Activated CD4-positive, alpha-beta T cell treated with anti-CD3 and anti-CD28 coated beads, Interleukin-2, amount 10 ng/mL, durations not matched to agents 24 days and 14 days (primary cell): ENCODE measurements around the gene ADCK1. TPM values are rescaled to one million over a fixed set of nuclear protein-coding genes. Genes with fewer than 3 reads are reported as not detected.
"Not testable (repeated sequence)": the region's sequence is repeated elsewhere in the genome, so short reads cannot be mapped to it uniquely, and the experiment has no call there.

Experiments
- DNase-seq: peaks from one replicate; pipeline ENCODE4 v3.0.0; 2022
- H3K27ac Mint-ChIP-seq: one replicate; pipeline ENCODE4 v1.8.0; 2022; ENCODE audit warnings: mild to moderate bottlenecking, mixed read lengths
- H3K27me3 Mint-ChIP-seq: one replicate; pipeline ENCODE4 v1.8.0; 2022; ENCODE audit warnings: mixed read lengths
- H3K36me3 Mint-ChIP-seq: one replicate; pipeline ENCODE4 v1.8.0; 2022; ENCODE audit warnings: low read depth, mild to moderate bottlenecking, mixed read lengths
- H3K4me1 Mint-ChIP-seq: one replicate; pipeline ENCODE4 v1.8.0; 2021; ENCODE audit warnings: mixed read lengths
- H3K4me3 Mint-ChIP-seq: one replicate; pipeline ENCODE4 v1.8.0; 2022; ENCODE audit warnings: mild to moderate bottlenecking, moderate library complexity, mixed read lengths
- H3K9me3 Mint-ChIP-seq: one replicate; pipeline ENCODE4 v1.8.0; 2021; ENCODE audit warnings: mixed read lengths
- intact Hi-C: fragments of 100-400 bp; cut with micrococcal nuclease; formaldehyde crosslinking; loops from one replicate; pipeline ENCODE4 v1.15.1; 2023
- total RNA-seq: library from RNA; stranded (reverse); gene quantifications from 2 replicates; pipeline ENCODE4 v1.2.3, GENCODE V29; 2022

Gene ADCK1
- total RNA-seq, 1 donor from 2014 or later: 5.3 TPM

GRCh38 chr14:77936138-77936639 lies 136.3 kb downstream of the ADCK1 start:
- Mint-ChIP-seq H3K27ac (no peak overlapping the region), H3K4me3 (no peak overlapping the region), H3K4me1 (no peaks in the 10 kb centered on the region), H3K36me3 (peaks cover 4% of the 10 kb centered on the region), H3K27me3 (no peaks in the 10 kb centered on the region), H3K9me3 (peaks cover 20% of the 10 kb centered on the region)
- DNase-seq: no peak
- intact Hi-C loops: no loop called here

DNA sequence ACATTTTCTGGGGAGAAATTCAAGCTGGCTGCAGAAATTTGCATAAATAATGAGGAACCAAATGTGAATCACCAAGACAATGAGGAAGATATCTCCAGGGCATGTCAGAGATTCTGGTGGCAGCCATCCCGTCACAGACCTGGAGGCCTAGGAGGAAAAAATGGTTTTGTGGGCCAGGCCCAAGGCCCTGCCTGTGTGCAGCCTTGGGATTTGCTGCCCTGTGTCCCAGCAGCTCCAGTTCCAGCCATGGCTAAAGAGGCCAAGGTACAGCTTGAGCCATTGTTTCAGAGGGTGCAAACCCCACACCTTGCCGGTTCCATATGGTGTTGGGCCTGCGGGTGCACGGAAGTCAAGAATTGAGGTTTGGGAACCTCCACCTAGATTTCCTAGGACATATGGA lies 147.5 kb downstream of the ADCK1 start:
- H3K27me3 Mint-ChIP-seq: peaks cover 2% of the 10 kb centered on the region
- peaks cover 15% of the 10 kb centered on the region for H3K9me3 Mint-ChIP-seq
- no peaks in the 10 kb centered on the region for H3K4me1 Mint-ChIP-seq
- H3K27ac Mint-ChIP-seq: no peak overlapping the region
- H3K4me3 Mint-ChIP-seq: no peak overlapping the region
- no peak for DNase-seq
- H3K36me3 Mint-ChIP-seq: no peaks in the 10 kb centered on the region
- intact Hi-C loops: no loop called here

DNA sequence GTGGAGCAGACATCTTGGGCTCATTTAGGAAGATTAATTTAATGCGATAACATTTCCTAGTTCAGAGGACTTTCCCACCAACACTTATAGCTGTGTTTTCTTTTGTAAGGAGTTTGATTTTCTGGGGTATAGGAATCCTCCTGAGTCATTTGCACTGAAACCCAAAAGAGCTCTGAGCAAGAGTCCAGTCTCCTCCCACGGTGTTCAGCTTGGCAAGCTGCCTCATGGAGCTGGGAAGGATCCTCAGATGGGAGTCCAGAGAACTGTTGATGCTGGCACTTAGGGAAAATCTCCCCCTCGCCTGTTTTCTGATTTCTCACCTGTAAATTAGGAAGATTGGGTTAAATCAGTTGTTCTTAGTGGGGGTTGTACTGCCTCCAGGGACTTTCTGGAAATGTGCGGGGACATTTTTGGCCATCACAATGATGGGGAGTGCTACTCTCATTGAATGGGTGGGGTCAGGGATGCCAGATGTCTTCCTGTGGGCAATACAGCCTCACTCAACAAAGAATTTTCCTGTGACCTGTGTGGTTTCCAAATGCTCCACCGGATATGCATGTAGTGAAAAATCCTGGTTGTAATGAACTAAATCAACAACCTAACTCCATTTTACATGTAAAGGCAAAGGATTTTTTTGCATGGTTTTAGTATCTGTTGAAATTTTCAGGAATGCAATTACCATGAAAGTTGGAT lies 150.6 kb downstream of the ADCK1 start:
- H3K27me3 Mint-ChIP-seq: no peaks in the 10 kb centered on the region
- H3K4me3 Mint-ChIP-seq: no peak overlapping the region
- intact Hi-C loops: no loop called here
- H3K9me3 Mint-ChIP-seq: peaks cover 15% of the 10 kb centered on the region
- H3K4me1 Mint-ChIP-seq: no peaks in the 10 kb centered on the region
- H3K27ac Mint-ChIP-seq: no peak overlapping the region
- H3K36me3 Mint-ChIP-seq: no peaks in the 10 kb centered on the region
- DNase-seq: no peak

- H3K36me3 Mint-ChIP-seq: no peaks in the 10 kb centered on the region
- H3K4me1 Mint-ChIP-seq: peaks cover 2% of the 10 kb centered on the region
- no peak overlapping the region for H3K4me3 Mint-ChIP-seq
- H3K27me3 Mint-ChIP-seq: peaks cover 13% of the 10 kb centered on the region
- H3K27ac Mint-ChIP-seq: no peak overlapping the region
- H3K9me3 Mint-ChIP-seq: peaks cover 7% of the 10 kb centered on the region
- intact Hi-C loops: no loop called here
- no peak for DNase-seq
Observed at GRCh38 chr14:77955816-77956484, 156.0 kb downstream of the ADCK1 start.

- H3K9me3 Mint-ChIP-seq, H3K4me3 Mint-ChIP-seq, H3K36me3 Mint-ChIP-seq, H3K27ac Mint-ChIP-seq, DNase-seq, intact Hi-C loops, H3K4me1 Mint-ChIP-seq: not testable (repeated sequence)
- peaks cover 18% of the 10 kb centered on the region for H3K27me3 Mint-ChIP-seq
Observed at GRCh38 chr14:77959686-77960085, 159.8 kb downstream of the ADCK1 start.

- no peak overlapping the region for H3K27ac Mint-ChIP-seq
Observed at GRCh38 chr14:77961847-77962580, 162.1 kb downstream of the ADCK1 start.

GRCh38 chr14:77962731-77963520 lies 163.0 kb downstream of the ADCK1 start:
- peaks cover 14% of the 10 kb centered on the region for H3K27me3 Mint-ChIP-seq
- H3K4me3 Mint-ChIP-seq: no peak overlapping the region
- intact Hi-C loops: no loop called here
- no peaks in the 10 kb centered on the region for H3K36me3 Mint-ChIP-seq
- peaks cover 3% of the 10 kb centered on the region for H3K9me3 Mint-ChIP-seq
- DNase-seq: no peak
- H3K4me1 Mint-ChIP-seq: peaks cover 3% of the 10 kb centered on the region
- no peak overlapping the region for H3K27ac Mint-ChIP-seq

More at GRCh38 chr14:77961847-77962580, 162.1 kb downstream of the ADCK1 start:
- Mint-ChIP-seq H3K27me3 (peaks cover 18% of the 10 kb centered on the region), H3K4me3 (no peak overlapping the region), H3K36me3 (no peaks in the 10 kb centered on the region), H3K9me3 (peaks cover 7% of the 10 kb centered on the region), H3K4me1 (peaks cover 4% of the 10 kb centered on the region)
- intact Hi-C loops: no loop called here
- no peak for DNase-seq

DNA sequence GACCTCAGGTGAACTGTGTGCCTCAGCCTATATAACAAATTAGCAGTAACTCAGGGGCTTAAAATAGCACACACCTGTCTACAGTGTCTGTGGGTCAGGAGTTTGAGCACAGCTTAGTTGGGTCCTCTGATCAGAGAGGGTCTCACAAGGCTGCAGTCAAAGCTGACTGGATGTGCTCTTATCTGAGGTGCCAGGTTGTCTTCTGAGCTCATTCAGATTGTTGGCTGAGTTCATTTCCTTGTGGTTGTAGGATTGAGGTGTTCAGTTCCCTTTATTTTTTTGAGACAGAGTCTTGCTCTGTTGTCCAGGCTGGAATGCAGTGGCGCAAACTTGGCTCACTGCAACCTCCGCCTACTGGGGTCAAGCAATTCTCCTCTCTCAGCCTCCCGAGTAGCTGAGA lies 164.7 kb downstream of the ADCK1 start:
- Mint-ChIP-seq H3K36me3 (no peaks in the 10 kb centered on the region), H3K27me3 (peaks cover 10% of the 10 kb centered on the region), H3K4me3 (no peak overlapping the region), H3K9me3 (peaks cover 11% of the 10 kb centered on the region), H3K4me1 (peaks cover 3% of the 10 kb centered on the region), H3K27ac (no peak overlapping the region)
- DNase-seq: no peak
- intact Hi-C loops: no loop called here

DNA sequence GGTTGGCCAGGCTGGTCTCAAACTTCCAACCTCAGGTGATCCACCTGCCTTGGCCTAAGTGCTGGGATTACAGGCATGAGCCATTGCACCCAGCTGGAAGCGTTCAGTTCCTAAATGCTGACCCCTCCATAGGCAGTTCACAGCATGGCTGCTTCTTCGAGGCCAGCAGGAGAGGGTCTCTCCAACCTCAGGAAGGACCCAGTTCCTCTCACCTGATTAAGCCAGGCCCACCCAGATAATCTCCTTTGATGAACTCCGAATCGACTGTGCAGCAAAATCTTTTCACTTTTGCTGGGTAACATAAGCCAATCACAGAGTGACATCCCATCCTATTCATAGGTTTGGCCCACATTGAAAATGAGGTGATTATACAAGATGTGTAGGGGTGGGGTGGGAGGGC lies 165.1 kb downstream of the ADCK1 start:
- no peak overlapping the region for H3K4me3 Mint-ChIP-seq
- intact Hi-C loops: loop anchor here (5.0 kb wide), 1 partner anchor 42 kb away; no protein-coding TSS in a partner anchor
- no peak overlapping the region for H3K27ac Mint-ChIP-seq
- H3K4me1 Mint-ChIP-seq: peaks cover 3% of the 10 kb centered on the region
- H3K36me3 Mint-ChIP-seq: no peaks in the 10 kb centered on the region
- H3K9me3 Mint-ChIP-seq: peaks cover 7% of the 10 kb centered on the region
- H3K27me3 Mint-ChIP-seq: peaks cover 8% of the 10 kb centered on the region
- DNase-seq: no peak

DNA sequence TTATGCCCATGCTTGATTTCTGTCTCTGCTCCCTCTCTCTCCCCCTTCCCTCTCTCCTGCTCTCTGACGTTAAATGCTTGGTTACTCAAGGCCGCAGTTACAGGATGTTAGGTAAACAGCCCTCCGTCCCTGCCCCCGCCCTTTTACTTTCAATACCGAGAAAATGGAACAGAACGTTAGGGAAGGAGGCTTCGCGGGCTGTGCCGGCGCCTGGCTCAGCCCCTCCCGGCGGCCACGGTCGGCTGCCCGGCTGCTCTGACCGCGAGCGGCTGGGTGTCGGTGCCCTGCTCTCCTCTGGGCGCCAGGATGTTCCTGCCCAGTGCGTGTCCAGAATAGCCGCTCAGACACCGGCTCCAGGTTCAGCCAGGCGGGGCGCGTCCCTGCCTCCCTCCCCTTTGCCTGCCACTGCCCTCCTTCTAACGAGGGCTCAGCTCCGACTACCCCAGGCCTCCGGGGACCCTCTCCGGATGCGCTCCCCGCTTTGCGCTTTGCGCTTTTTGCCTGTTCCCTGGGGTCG lies 166.1 kb downstream of the ADCK1 start:
- Mint-ChIP-seq H3K4me3 (peak overlapping the region; percentile 67), H3K4me1 (peaks cover 3% of the 10 kb centered on the region), H3K9me3 (peaks cover 7% of the 10 kb centered on the region), H3K36me3 (no peaks in the 10 kb centered on the region), H3K27me3 (peaks cover 11% of the 10 kb centered on the region), H3K27ac (peak overlapping the region; percentile 54)
- DNase-seq: peak; percentile 89
- intact Hi-C loops: loop anchor here (5.0 kb wide), 1 partner anchor 41 kb away; no protein-coding TSS in a partner anchor

- DNase-seq: no peak
- Mint-ChIP-seq H3K27me3 (peaks cover 13% of the 10 kb centered on the region), H3K9me3 (peaks cover 7% of the 10 kb centered on the region), H3K36me3 (no peaks in the 10 kb centered on the region), H3K4me3 (no peak overlapping the region), H3K4me1 (peaks cover 3% of the 10 kb centered on the region), H3K27ac (no peak overlapping the region)
- intact Hi-C loops: loop anchor here (5.0 kb wide), 1 partner anchor 40 kb away; no protein-coding TSS in a partner anchor
Observed at GRCh38 chr14:77967110-77967509, 167.2 kb downstream of the ADCK1 start.

GRCh38 chr14:77970646-77971045 lies 170.7 kb downstream of the ADCK1 start:
- Mint-ChIP-seq H3K4me3 (no peak overlapping the region), H3K27ac (no peak overlapping the region), H3K27me3 (peaks cover 20% of the 10 kb centered on the region), H3K36me3 (no peaks in the 10 kb centered on the region), H3K9me3 (peaks cover 7% of the 10 kb centered on the region), H3K4me1 (peaks cover 3% of the 10 kb centered on the region)
- DNase-seq: no peak
- intact Hi-C loops: no loop called here

- Mint-ChIP-seq H3K4me3 (no peak overlapping the region), H3K9me3 (peaks cover 7% of the 10 kb centered on the region), H3K36me3 (no peaks in the 10 kb centered on the region), H3K27me3 (peaks cover 39% of the 10 kb centered on the region), H3K4me1 (no peaks in the 10 kb centered on the region), H3K27ac (no peak overlapping the region)
- intact Hi-C loops: no loop called here
- DNase-seq: no peak
Observed at GRCh38 chr14:77973246-77973645, 173.3 kb downstream of the ADCK1 start.
